ENCODE measurements around the gene TRAPPC6A. TPM values are rescaled to one million over a fixed set of nuclear protein-coding genes. Genes with fewer than 3 reads are reported as not detected.

TRAPPC6A gene
- total and polyA plus RNA-seq, 9 of the 15 experiments (the other 6 are each of a cell fraction or from before 2014, with no cell fraction given) = 0.82 to 23.6 (median 11.6) TPM

- Histone ChIP-seq H3K4me2 (ENCODE audit: insufficient read depth, low read length) (no peak overlapping the region), H3K9me3 (replicated peaks; ENCODE audit: control insufficient read depth, insufficient read depth, low read depth, low read length) (no peaks in the 10 kb centered on the region), H3K27ac (ENCODE audit: extremely low read depth, low read depth, low read length) (no peak overlapping the region), H3K79me2 (ENCODE audit: control insufficient read depth, insufficient read depth, low read length) (peaks cover 45% of the 10 kb centered on the region), H3K4me1 (replicated peaks in 1 of 2; ENCODE audit: control insufficient read depth in 2 of 2, insufficient read depth in 2 of 2, low read length in 2 of 2) (peaks cover 10 to 23% of the 10 kb centered on the region in 2 experiments), H4K20me1 (replicated peaks; ENCODE audit: control insufficient read depth, insufficient read depth, low read length) (peaks cover 37% of the 10 kb centered on the region), H3K4me3 (no peak overlapping the region), H2AFZ (ENCODE audit: low read depth, low read length) (no peak overlapping the region), H3K27me3 (ENCODE audit: control insufficient read depth in 2 of 2, insufficient read depth in 2 of 2, low read length in 2 of 2) (no peaks in the 10 kb centered on the region), H3K9ac (ENCODE audit: insufficient read depth in 1 of 2, low read depth in 2 of 2, low read length in 2 of 2) (no peak overlapping the region), H3K36me3 (ENCODE audit: control insufficient read depth, insufficient read depth, low read length) (peaks cover 11% of the 10 kb centered on the region; the same call in 2 of the 3 replicates), H3K9me1 (ENCODE audit: control insufficient read depth, insufficient read depth, low read length) (peaks cover 7% of the 10 kb centered on the region)
- ChIA-PET CTCF (ENCODE audit: low intra/inter-chr PET ratio) (no interaction called here), POLR2A (interaction anchor here (0.7 to 1.3 kb wide), 3 partner anchors 12 to 123 kb away, joined by 3 to 4 read pairs (median 3); no protein-coding TSS in a partner anchor)
- in situ Hi-C loops (cut with MboI) = no loop called here
- WGBS (ENCODE audit: insufficient coverage, low coverage, missing lambda C conversion rate) = 79% methylated on average over 9 of the region's 9 CpGs
- intact Hi-C loops (cut with micrococcal nuclease) = no loop called here
- TF ChIP-seq HNRNPLL (IDR thresholded peaks at IDR 0.05; ENCODE audit: low read depth, low read length, poor library complexity, severe bottlenecking) = no peak
- TF ChIP-seq EGR1 (conservative IDR thresholded peaks at IDR 0.05) = no peak
- no peak for TF ChIP-seq MYC (IDR thresholded peaks at IDR 0.05; ENCODE audit: low read depth, low read length)
- TF ChIP-seq MYC (CRISPR knock-in tag; IDR thresholded peaks at IDR 0.05; ENCODE audit: borderline replicate concordance, low read depth) = no peak
- TF ChIP-seq CHD7 (IDR thresholded peaks at IDR 0.05; ENCODE audit: low read depth, low read length) = no peak
- no peak for TF ChIP-seq MCM3 (IDR thresholded peaks at IDR 0.05)
- no peak for TF ChIP-seq ZFP36 (IDR thresholded peaks at IDR 0.05; ENCODE audit: low read depth, low read length, partially characterized antibody)
- TF ChIP-seq ZNF140 (CRISPR knock-in tag; IDR thresholded peaks at IDR 0.05) = no peak
- TF ChIP-seq MTF1 (CRISPR knock-in tag; IDR thresholded peaks at IDR 0.05; ENCODE audit: borderline replicate concordance) = no peak
- TF ChIP-seq ZNF143 (CRISPR knock-in tag; IDR thresholded peaks at IDR 0.05) = no peak
- no peak for TF ChIP-seq HLTF (IDR thresholded peaks at IDR 0.05)
- no peak for ATAC-seq
- FAIRE-seq = no peak
- DNase-seq (ENCODE audit: extremely low read depth in 1 of 4, low spot score in 3 of 4) = no peak
- BruUV-seq (replicated peaks) = no TSS peak
These were observed 54.6 kb downstream of the TRAPPC6A start for GRCh38 chr19:45123440-45123850.

All from K562 (cell line).